ENCODE measurements around the gene BPIFB1.

The BPIFB1 gene

GRCh38 chr20:33351696-33352095 lies 68.7 kb downstream of the BPIFB1 start:
- TF ChIP-seq CTCF (IDR thresholded peaks at IDR 0.05), result no peak
- Histone ChIP-seq H3K79me2 (no peaks in the 10 kb centered on the region), H3K4me1 (no peaks in the 10 kb centered on the region), H3K27me3 (ENCODE audit: control insufficient read depth, insufficient read depth, low read length) (no peaks in the 10 kb centered on the region), H3K4me3 (ENCODE audit: low read depth, low read length) (no peak overlapping the region), H3K4me2 (ENCODE audit: low read length) (no peak overlapping the region), H3K27ac (no peak overlapping the region), H3K9me3 (ENCODE audit: control insufficient read depth, low read length) (no peaks in the 10 kb centered on the region), H2AFZ (no peak overlapping the region), H3K9ac (no peak overlapping the region), H3K36me3 (ENCODE audit: control insufficient read depth, insufficient read depth, low read length) (no peaks in the 10 kb centered on the region)

- H3K9me3 ChIP-seq (ENCODE audit: control insufficient read depth, low read length), result no peaks in the 10 kb centered on the region
- no peak overlapping the region for H3K27ac ChIP-seq
- no peak for TF ChIP-seq CTCF (IDR thresholded peaks at IDR 0.05)
- no peak overlapping the region for H2AFZ ChIP-seq
- H3K4me3 ChIP-seq (ENCODE audit: low read depth, low read length), result no peak overlapping the region
- no peak overlapping the region for H3K9ac ChIP-seq
- no peaks in the 10 kb centered on the region for H3K4me1 ChIP-seq
- no peaks in the 10 kb centered on the region for H3K27me3 ChIP-seq (ENCODE audit: control insufficient read depth, insufficient read depth, low read length)
- no peaks in the 10 kb centered on the region for H3K79me2 ChIP-seq
- H3K36me3 ChIP-seq (ENCODE audit: control insufficient read depth, insufficient read depth, low read length), result no peaks in the 10 kb centered on the region
- no peak overlapping the region for H3K4me2 ChIP-seq (ENCODE audit: low read length)
These were observed 69.4 kb downstream of the BPIFB1 start for GRCh38 chr20:33352258-33353012.

- no peak for TF ChIP-seq CTCF (IDR thresholded peaks at IDR 0.05)
- Histone ChIP-seq H3K4me2 (ENCODE audit: low read length) (no peak overlapping the region), H2AFZ (no peak overlapping the region), H3K27me3 (ENCODE audit: control insufficient read depth, insufficient read depth, low read length) (no peaks in the 10 kb centered on the region), H3K9ac (no peak overlapping the region), H3K79me2 (no peaks in the 10 kb centered on the region), H3K9me3 (ENCODE audit: control insufficient read depth, low read length) (no peaks in the 10 kb centered on the region), H3K36me3 (ENCODE audit: control insufficient read depth, insufficient read depth, low read length) (no peaks in the 10 kb centered on the region), H3K4me1 (no peaks in the 10 kb centered on the region), H3K4me3 (ENCODE audit: low read depth, low read length) (no peak overlapping the region), H3K27ac (no peak overlapping the region)
These were observed 70.0 kb downstream of the BPIFB1 start for GRCh38 chr20:33353013-33353402.
